Testis (tissue), 3 donors: Measurements from ENCODE around the gene ST3GAL6. TPM values are rescaled to one million over a fixed set of nuclear protein-coding genes. Genes with fewer than 3 reads are reported as not detected.

Experiments used
- DNase-seq: peaks from one replicate; pipeline ENCODE4 v3.0.0-alpha.2; 2019
- H3K27ac ChIP-seq, 2 donors: fragments of 200-600 bp; sonication (generic); one replicate each; pipeline ENCODE4 v1.5.1; 2019
- H3K27me3 ChIP-seq: fragments of 200-600 bp; sonication (generic); one replicate; pipeline ENCODE4 v1.5.1; 2019
- H3K36me3 ChIP-seq: fragments of 200-600 bp; sonication (generic); one replicate; pipeline ENCODE4 v1.5.1; 2017; ENCODE audit warnings: low read depth; ENCODE audit errors: missing control alignments
- H3K4me1 ChIP-seq: fragments of 200-600 bp; sonication (generic); one replicate; pipeline ENCODE4 v1.5.1; 2019
- H3K4me3 ChIP-seq, 2 donors: fragments of 200-600 bp; sonication (generic); one replicate each; pipeline ENCODE4 v1.5.1; 2017 to 2019
- H3K9me3 ChIP-seq: fragments of 200-600 bp; sonication (generic); one replicate; pipeline ENCODE4 v1.5.1; 2017
- POLR2A ChIP-seq: fragments of 450-650 bp; IDR thresholded peaks from one replicate; pipeline ENCODE4 v1.6.1; 2017; ENCODE audit warnings: antibody characterized with exemption, mild to moderate bottlenecking, moderate library complexity
- WGBS, 2 donors: methylation state at CpG; one replicate each; pipeline ENCODE4 v1.1.5; 2018; 5-methylcytosine and 5-hydroxymethylcytosine counted together
- intact Hi-C: fragments of 100-400 bp; cut with DNase I; formaldehyde crosslinking; loops from one replicate; pipeline ENCODE4 v1.15.1; 2023; ENCODE audit warnings: low total_unique reads
- polyA plus RNA-seq: library from polyadenylated mRNA; stranded (reverse); fragments of 350-450 nt; fragmentation: Illumina TruSeq; extraction: RNeasy Lipid Tissue Mini Kit (QIAGEN cat#74804); gene quantifications from one replicate; pipeline ENCODE4 v1.2.3, GENCODE V29; 2014; ENCODE audit warnings: low read depth, low replicate concordance; ENCODE audit not compliant: insufficient read depth
- total RNA-seq, 2 donors: library from RNA; depleted of rRNA; stranded (reverse); fragments of >200 nt; gene quantifications; one replicate each; pipeline ENCODE4 v1.2.3, GENCODE V29; 2016
- TF ChIP-seq, protein P1 (sequence below), 3 experiments: fragments of 450-650 bp in 2 of 3; fragments of 200-600 bp in 1 of 3; sonication (generic) in 1 of 3; IDR thresholded peaks; one replicate each; pipeline ENCODE4 v1.5.1; 2016 to 2019; ENCODE audit warnings: antibody characterized with exemption in 3 of 3, mild to moderate bottlenecking in 2 of 3, moderate library complexity in 1 of 3

Gene ST3GAL6
- total and polyA plus RNA-seq, 3 donors from 2014 or later, result 2.1 to 23.4 (median 3.7) TPM

DNA sequence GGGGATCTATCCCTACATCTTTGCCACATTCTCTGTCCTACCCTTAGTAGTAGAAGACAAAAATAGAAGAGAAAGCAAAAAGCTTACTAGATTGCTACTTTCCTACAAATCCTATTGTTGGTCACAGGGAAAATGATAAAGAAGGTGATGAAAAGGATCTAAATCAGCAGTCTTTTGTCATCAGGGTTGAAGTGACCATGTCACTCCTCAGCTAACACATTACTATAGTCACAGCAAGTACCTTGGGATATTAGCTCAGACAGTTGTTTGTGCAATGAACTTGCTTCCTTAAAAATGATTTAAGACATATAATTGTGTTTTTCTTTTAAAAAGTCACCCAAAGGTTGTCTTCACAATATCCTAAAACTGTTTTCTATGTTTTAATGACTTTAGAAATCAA is 6.3 kb downstream of the ST3GAL6 start:
- no peaks in the 10 kb centered on the region for H3K4me1 ChIP-seq
- TF ChIP-seq, protein P1, sequence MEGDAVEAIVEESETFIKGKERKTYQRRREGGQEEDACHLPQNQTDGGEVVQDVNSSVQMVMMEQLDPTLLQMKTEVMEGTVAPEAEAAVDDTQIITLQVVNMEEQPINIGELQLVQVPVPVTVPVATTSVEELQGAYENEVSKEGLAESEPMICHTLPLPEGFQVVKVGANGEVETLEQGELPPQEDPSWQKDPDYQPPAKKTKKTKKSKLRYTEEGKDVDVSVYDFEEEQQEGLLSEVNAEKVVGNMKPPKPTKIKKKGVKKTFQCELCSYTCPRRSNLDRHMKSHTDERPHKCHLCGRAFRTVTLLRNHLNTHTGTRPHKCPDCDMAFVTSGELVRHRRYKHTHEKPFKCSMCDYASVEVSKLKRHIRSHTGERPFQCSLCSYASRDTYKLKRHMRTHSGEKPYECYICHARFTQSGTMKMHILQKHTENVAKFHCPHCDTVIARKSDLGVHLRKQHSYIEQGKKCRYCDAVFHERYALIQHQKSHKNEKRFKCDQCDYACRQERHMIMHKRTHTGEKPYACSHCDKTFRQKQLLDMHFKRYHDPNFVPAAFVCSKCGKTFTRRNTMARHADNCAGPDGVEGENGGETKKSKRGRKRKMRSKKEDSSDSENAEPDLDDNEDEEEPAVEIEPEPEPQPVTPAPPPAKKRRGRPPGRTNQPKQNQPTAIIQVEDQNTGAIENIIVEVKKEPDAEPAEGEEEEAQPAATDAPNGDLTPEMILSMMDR (IDR thresholded peaks at IDR 0.05), result no peak
- TF ChIP-seq POLR2A, result no peak
- H3K9me3 ChIP-seq, result no peaks in the 10 kb centered on the region
- no peaks in the 10 kb centered on the region for H3K27me3 ChIP-seq
- DNase-seq, result no peak
- intact Hi-C loops, result no loop called here
- no peak overlapping the region for H3K27ac ChIP-seq
- no peaks in the 10 kb centered on the region for H3K36me3 ChIP-seq
- no peak overlapping the region for H3K4me3 ChIP-seq

DNA sequence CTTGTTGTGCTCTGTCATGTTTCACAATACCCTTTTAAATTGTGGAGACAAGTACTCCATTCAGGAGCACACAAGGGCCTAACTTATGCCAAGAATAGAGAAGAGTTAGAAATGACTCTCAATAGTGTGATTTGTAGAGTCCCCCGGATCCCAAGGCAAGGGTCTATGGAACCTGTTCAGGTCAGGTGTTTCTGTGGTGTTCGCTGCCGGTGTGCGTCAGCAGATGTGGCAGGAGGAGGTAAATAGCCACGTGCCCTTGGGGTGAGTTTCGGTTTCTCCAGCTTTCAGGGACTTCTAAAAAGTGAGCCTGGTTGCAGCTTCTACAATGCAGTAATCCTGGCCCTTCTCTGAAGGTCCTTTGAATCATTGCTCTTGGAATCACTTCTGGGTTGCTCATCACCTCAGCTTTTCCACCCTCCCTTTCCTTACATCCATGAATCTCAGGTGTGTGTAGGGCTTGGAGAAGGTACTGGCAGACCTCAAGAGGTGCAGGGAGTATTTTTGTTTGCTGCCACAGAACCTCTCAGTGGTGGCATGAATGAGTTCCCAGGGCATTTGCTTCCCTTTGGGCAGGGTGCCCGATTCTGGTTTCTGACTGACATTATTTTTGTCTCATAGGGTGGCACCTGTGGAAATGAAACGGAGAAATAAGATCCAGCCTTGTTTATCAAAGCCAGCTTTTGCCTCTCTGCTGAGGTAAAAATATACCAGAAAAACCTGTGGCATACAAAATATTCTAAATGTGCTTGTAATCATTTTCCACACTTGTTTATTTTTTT is 7.3 kb downstream of the ST3GAL6 start:
- Histone ChIP-seq H3K4me1 (no peaks in the 10 kb centered on the region), H3K4me3 (no peak overlapping the region), H3K27me3 (no peaks in the 10 kb centered on the region), H3K36me3 (no peaks in the 10 kb centered on the region), H3K27ac (no peak overlapping the region), H3K9me3 (no peaks in the 10 kb centered on the region)
- WGBS, 2 donors, result 83 to 93% methylated on average over 8 of the region's 8 CpGs
- DNase-seq, result no peak
- TF ChIP-seq, protein P1 (IDR thresholded peaks at IDR 0.05), result no peak
- TF ChIP-seq POLR2A, result no peak
- intact Hi-C loops, result no loop called here

DNA sequence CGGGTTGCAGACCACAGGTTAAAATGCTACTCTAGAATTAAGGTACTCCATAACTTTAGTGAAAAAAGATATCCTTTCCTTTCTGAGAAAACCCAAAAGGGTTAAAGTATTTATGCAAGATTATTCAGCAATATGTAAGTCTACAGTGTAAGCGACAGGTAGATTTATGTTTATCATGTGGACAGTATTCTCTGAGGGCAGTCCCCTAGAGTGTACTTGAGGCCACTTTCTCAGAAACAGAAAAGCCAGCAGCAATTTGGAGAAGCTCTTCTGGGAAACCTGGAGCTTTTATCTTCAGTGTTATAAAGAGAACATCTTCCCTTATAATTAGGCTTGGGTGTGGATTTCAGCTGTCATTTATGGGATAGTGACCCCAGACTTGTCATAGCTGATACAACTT is 8.9 kb downstream of the ST3GAL6 start:
- Histone ChIP-seq H3K27ac (no peak overlapping the region), H3K9me3 (no peaks in the 10 kb centered on the region), H3K4me1 (no peaks in the 10 kb centered on the region), H3K4me3 (no peak overlapping the region), H3K36me3 (no peaks in the 10 kb centered on the region), H3K27me3 (no peaks in the 10 kb centered on the region)
- TF ChIP-seq POLR2A, result no peak
- TF ChIP-seq, protein P1 (IDR thresholded peaks at IDR 0.05), result no peak
- intact Hi-C loops, result no loop called here
- 90 to 93% methylated on average over 2 of the region's 2 CpGs for whole genome bisulfite sequencing, 2 donors
- no peak for DNase-seq

DNA sequence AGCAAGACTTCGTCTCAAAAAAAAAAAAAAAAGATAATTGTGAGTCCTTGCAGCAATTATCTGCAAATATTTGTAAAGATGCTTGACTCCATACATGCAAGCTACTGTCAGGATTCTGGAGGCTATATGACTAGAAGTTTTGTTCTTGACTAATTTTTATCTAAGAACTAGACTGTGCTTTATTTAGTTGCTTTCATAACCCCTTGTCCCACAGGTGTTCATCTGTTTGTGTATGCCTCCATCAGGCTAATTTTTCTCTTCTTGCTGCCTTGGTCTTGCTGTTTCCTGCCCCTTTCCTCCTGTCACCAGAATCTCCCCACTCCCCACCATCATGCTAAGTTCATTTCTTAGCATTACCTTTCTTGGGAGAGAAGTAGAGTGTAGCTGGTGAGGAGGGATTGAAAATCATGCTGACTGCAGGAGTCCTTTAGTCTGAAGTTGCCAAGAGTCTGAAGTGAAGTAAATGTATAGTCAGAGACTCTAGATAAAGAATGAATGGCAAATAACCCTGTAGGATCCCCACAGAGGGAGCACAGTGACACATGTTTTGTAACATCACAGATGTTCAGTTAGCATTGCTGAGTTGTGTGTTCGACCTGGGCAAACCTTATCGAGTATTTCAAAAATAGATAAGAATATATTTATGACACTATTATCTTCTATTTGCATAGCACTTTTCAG is 12.5 kb downstream of the ST3GAL6 start:
- Histone ChIP-seq H3K27ac (no peak overlapping the region), H3K9me3 (no peaks in the 10 kb centered on the region), H3K4me3 (no peak overlapping the region), H3K4me1 (no peaks in the 10 kb centered on the region), H3K36me3 (no peaks in the 10 kb centered on the region), H3K27me3 (no peaks in the 10 kb centered on the region)
- no peak for DNase-seq
- WGBS, 2 donors, result 77 to 78% methylated on average over 3 of the region's 3 CpGs
- TF ChIP-seq POLR2A, result no peak
- TF ChIP-seq, protein P1 (IDR thresholded peaks at IDR 0.05), result no peak
- intact Hi-C loops, result no loop called here

DNA sequence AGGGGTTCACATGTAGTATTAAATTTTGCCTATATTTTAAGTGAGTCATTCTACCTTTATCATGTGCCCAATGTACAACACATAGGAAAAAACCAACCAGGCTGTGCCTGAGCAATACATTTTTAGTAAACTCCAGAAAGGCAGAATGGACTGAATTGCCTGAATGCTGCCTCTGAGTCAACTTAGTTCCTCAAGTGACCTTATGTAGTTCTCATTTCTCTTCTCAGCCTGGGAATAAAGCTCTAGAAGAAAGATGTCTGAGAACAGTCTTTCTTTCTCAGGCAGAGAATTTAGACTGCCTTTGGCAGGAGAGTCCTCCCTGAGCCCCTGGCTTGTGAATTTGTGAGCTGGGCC is 13.0 kb downstream of the ST3GAL6 start:
- Histone ChIP-seq H3K36me3 (no peaks in the 10 kb centered on the region), H3K9me3 (no peaks in the 10 kb centered on the region), H3K4me1 (no peaks in the 10 kb centered on the region), H3K27ac (no peak overlapping the region), H3K4me3 (no peak overlapping the region), H3K27me3 (no peaks in the 10 kb centered on the region)
- DNase-seq, result no peak
- TF ChIP-seq, protein P1 (IDR thresholded peaks at IDR 0.05), result no peak
- no peak for TF ChIP-seq POLR2A
- intact Hi-C loops, result no loop called here
